ENCODE measurements around the gene STX18.

GRCh38 chr4:4499438-4500123 is 42.3 kb downstream of the STX18 start:
- TF ChIP-seq CTCF (IDR thresholded peaks at IDR 0.05): no peak
- no peak for TF ChIP-seq EZH2 (IDR thresholded peaks at IDR 0.05)
- TF ChIP-seq EZH2phosphoT487 (IDR thresholded peaks at IDR 0.05): no peak

Data from neural progenitor cell (in vitro differentiated cells).